Hippocampal formation (tissue), 2 donors: Measurements from ENCODE around the gene ENAH.
"Not testable (repeated sequence)": the region's sequence is repeated elsewhere in the genome, so short reads cannot be mapped to it uniquely, and the experiment has no call there.

ENCODE experiments used
- DNase-seq, 2 donors: peaks; one replicate each; lab custom pipeline; 2025; lab: John Stamatoyannopoulos, UW

The ENAH gene

DNA sequence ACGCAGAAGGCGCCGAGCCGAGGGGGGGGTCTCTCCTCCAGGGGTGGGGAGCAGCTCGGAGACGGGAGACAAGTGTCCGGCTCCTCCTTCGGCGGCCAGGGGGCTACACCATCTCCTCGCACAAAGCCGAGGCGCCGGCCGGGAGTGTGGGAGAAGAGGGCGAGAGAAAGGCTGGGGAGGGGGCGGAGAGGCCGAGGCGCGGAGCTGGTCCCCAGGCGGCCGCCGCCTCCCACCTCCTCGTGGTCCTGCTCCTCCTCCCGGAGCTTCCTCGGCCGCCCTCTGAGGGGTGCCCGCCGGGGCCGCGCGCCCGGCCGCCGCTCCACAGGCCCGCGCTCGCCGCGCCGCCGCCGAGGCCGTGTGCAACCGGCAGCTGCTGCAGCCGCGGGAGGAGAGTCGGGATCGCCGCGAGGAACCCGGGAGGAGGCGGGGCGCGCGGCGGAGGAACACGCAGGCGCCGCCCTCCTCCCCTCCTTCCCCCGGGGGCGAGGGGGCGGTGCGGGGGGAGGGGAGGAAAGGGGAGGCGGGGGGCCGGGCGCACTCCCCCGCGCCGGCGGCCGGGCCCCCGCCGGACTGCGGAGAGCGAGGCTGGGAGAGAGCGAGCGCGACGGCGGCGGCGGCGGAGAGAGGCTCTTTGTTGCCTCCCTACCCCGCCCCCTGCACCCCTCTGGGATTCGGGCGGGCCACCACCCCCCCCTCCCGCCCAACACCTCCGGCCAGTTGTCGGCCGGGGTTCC, at the start of gene ENAH:
ENAH (minus strand) TSS at position 395 of the 734 bp plus-strand sequence. CDS start 433 bp downstream, outside the sequence.
- DNase-seq: peak; percentile 81 to 87

- no peak for DNase-seq
These were observed 48.1 kb upstream of the ENAH start for GRCh38 chr1:225700889-225701465.

- DNase-seq: no peak
These were observed 47.4 kb upstream of the ENAH start for GRCh38 chr1:225700164-225700821.

- DNase-seq: no peak
These were observed 46.4 kb upstream of the ENAH start for GRCh38 chr1:225699336-225699735.

DNA sequence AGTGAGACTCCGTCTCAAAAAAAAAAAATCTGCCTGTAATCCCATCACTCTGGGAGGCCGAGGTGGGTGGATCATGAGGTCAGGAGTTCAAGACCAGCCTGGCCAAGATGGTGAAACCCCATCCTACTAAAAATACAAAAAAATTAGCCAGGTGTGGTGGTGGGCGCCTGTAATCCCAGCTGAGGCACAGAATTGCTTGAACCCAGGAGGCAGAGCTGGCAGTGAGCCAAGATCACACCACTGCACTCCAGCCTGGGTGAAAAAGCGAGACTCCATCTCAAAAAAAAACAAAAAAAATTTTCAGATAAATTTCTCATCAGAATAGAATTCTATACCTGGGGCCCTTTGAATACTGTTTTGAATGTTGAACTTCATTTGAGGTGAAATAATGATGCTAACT, 45.3 kb upstream of the ENAH start:
- not testable (repeated sequence) for DNase-seq

DNA sequence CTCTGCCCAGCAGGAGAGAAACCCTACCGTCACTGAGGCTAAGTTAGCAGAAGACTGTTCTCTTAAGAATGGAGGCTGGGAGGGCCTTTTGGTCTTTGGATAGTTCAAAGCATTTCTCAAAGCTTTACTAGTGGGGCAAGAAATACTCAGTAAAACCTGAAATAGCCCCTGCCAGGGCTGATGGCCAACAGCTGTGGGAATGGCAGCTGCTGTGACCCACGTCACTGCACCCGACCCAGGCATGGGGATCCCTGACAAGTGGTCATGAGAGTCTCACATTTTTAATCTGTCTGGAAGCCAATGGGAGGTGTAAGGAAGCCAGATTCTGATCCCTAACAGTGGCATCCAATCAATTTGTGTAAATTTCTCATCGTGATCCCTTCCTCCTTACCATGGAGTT, 44.5 kb upstream of the ENAH start:
- DNase-seq: no peak

DNA sequence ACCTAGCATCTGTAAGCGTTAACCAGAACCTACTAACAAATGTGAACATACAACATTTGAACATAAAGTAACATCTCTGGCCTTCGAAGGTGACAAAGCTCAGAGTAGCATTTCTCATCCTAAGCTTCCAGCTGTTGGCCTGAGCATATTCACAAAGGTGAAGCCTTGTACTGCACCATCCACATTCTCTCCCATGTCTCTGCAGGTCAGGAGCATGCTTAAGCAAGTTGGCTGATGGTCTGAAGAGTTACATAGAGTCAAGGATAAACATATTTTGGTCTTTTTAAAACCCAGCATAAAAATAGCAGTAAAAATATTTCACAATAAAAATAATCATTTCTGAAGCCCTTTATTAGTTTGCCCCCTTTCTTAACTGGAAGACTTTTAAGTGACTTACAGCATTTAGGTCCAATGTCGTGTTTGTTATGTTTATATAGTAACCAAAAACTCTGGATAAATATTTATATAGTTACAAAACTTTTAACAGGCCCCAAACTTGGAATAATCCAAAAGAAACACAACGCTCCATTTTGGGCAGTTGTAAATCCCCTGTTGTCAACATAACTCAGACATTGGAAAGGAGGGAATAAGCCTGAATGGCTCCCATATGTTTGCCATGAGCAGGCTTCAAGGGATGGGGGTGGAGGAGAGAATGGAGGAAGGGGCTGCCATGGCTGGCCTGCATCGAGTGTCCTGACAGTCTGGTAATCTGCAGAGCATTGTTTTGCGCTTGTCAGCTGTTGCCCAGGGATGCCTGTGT, 42.8 kb upstream of the ENAH start:
- DNase-seq: no peak

GRCh38 chr1:225694151-225694603, 41.3 kb upstream of the ENAH start:
- no peak for DNase-seq

GRCh38 chr1:225693697-225694096, 40.8 kb upstream of the ENAH start:
- DNase-seq: not testable (repeated sequence)

DNA sequence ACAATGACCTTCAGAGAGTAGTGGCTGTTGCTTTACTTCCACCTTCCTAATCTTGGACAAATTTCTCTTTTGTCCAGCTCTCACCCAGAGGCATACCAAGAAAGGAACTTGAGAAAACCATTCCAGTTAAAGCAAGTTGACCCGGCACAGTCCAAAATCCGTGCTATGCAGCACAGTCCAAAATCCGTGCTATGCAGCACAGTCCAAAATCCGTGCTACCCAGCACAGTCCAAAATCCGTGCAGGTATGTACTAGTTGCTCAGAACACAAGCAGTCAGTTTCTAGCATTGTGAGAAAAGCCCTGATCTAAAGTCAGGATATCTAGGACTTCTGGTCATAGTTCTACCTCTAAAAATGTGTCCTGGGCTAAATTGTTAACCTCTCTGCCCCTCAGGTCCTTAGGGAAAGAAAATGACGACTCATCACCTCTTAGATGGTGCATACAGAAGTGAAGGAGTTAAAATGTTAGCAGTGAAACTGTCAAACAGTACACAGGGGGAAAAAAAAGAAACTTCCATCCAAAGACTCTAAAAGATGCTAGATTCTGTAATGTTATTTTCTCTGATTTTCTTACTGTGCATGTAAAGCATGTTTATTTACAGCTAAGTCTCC, 40.3 kb upstream of the ENAH start:
- no peak for DNase-seq

GRCh38 chr1:225692517-225692879, 39.6 kb upstream of the ENAH start:
- no peak for DNase-seq

DNA sequence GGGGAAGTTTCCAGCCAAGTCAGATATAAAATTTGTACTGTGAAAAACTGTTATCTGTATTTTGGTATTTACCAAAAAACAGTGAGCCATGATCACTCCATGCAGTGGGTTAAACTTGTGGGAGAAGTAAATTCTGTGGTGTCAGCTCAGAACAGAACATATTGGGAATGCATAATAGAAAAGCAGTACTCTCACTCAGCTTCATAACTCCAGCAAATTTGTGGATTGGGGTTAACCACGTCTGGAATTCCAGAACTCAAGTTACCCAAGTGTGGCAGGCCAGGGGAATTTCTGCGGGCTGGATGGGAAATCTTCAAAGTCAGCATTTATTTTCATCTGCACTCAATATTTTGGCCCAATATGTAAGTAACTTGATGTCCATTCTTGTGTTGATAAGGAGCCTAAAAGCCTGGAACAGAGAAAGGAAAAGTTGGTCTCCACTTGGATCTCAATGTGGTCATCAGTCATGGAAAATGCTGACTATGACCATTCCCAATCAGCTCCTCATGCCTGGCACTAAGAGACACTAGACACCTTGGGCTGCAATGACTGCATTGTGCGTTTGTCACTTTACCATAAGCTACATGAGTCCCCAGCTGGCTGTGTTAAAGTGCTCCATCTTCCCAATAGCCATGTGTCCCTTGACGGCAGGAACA, 39.1 kb upstream of the ENAH start:
- DNase-seq: no peak

DNA sequence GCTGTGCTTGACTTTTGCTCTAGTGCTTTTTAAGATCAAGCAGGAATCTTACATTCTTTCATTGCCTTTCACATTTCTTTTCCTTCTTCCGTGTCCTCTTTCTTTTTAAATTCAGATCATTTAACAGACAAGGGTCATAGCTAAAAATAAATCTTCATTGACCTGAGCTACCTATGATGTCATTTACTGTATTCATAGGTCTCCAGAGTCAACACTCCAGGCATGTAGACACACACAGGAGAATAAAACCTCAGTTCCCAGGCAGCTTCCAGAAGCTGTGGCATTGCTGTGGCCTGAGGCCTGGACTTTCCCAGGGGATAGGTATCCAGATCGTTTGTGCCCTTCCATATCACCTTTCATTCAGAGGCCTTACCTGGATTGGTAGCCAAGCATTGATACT, 38.5 kb upstream of the ENAH start:
- no peak for DNase-seq

- no peak for DNase-seq
These were observed 37.0 kb upstream of the ENAH start for GRCh38 chr1:225689882-225690459.

- DNase-seq: no peak
These were observed 35.4 kb upstream of the ENAH start for GRCh38 chr1:225688345-225688744.

DNA sequence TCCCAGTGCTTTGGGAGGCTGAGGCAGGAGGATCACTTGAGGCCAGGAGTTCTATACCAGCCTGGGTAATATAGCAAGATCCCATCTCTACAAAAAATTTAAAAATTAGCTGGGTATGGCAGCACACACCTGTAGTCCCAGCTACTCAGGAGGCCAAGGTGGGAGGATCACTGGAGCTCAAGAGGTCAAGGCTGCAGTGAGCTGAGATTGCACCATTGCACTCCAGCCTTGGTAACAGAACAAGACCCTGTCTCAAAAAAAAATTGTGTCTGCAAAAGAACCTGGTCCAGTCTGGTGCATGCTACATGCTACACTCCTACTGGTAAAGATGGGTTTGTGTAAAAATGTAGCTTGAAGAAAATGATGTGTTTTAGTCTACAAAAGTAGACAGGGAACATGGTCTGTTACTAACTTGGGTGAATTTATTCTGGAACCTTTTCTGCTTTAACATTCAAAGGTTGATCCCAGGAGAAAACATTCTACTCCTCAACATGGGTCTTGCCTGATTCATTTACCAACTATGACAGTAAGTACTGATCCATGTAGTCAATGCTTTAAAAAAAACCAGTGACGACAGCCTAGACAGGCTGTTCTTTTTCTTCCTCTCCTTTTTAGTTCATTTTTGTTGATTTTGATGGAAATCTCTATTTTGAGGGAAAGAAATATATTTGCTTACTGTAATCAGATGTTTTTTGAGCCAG, 32.7 kb upstream of the ENAH start:
- no peak for DNase-seq

DNA sequence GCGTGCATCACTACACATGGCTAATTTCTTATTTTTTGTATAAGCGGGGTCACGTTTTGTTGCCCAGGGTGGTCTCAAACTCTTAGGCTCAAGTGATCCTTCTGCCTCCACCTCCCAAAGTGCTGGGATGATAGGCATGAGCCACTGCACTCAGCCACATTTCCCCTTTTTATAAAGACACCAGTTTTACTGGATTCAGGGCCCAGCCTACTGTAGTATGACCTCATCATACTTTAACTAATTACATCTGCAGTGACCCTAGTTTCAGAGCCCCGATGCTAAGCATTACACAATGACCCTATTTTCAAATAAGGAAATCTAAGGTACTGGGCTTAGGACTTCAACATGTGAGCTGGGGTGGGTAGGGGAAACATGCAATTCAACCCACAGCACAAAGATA, 31.8 kb upstream of the ENAH start:
- DNase-seq: no peak

DNA sequence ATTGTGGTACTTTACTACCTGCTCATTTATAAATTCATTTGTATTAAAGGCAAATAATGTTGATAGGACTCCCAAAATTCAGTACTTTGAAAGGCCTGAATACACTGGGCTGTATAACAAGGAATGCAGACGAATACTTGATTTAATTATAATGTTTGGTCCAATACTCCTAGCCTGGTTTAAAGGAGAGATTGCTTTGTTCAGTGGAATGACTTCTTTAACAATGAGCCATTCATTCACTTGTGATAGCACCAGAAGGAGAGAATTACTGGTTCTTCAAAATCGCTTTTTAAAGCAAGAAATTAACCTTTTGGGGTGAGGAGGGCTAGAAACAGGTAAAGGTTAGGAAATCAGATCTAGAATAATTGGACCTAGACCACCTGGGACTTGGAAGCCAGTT, 28.3 kb upstream of the ENAH start:
- no peak for DNase-seq

DNA sequence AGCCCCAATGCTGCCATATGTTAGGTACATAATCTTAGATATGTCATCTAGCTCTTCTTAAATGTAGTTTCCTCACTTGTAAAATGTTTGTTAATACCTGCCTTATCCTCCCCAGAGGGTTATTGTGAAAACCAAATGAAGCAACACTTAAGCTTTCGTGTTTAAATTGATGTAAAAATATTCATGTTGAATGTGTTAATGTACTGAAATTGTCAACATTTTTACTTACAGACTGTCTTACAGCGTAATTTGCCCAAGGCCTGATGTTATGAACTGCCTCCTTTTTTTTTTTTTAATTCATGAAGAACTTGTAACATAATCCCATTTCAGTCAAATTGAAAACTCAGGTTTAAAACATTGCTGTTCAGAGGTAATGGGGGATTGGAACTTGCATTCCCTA, 25.6 kb upstream of the ENAH start:
- no peak for DNase-seq

- no peak for DNase-seq
These were observed 24.6 kb upstream of the ENAH start for GRCh38 chr1:225677350-225678124.
